MCF 10A (cell line): Measurements from ENCODE around the gene AKAP13. TPM values are rescaled to one million over a fixed set of nuclear protein-coding genes. Genes with fewer than 3 reads are reported as not detected.

Experiments
- BruUV-seq: library from RNA; stranded (reverse); fragments of 400-500 nt; replicated peaks from 2 replicates; lab custom pipeline; 2021; lab: Mats Ljungman, UMichigan
- CTCF ChIA-PET: fragments of 300-600 bp; sonication (Branson Sonifier 250); formaldehyde crosslinking; extraction: SDS; loops from one replicate; lab custom pipeline; 2021; ENCODE audit warnings: antibody characterized with exemption, inconsistent platforms; lab: Yijun Ruan, JAX
- POLR2A ChIA-PET: fragments of 300-600, 350-650 bp; sonication (Branson Sonifier 250); formaldehyde crosslinking; extraction: SDS; loops from one replicate; lab custom pipeline; 2020; ENCODE audit warnings: antibody characterized with exemption, inconsistent platforms; lab: Yijun Ruan, JAX
- DNase-seq: peaks from one replicate; pipeline ENCODE4 v3.0.0-alpha.2; 2018; ENCODE audit not compliant: unreplicated experiment
- H3K27ac Mint-ChIP-seq: one replicate; pipeline ENCODE4 v1.8.0; 2022; ENCODE audit warnings: mild to moderate bottlenecking, low read depth, mixed read lengths; ENCODE audit not compliant: unreplicated experiment
- H3K27me3 Mint-ChIP-seq: one replicate; pipeline ENCODE4 v1.8.0; 2022; ENCODE audit warnings: mixed read lengths; ENCODE audit not compliant: insufficient read depth, unreplicated experiment
- H3K36me3 Mint-ChIP-seq: one replicate; pipeline ENCODE4 v1.8.0; 2022; ENCODE audit warnings: mild to moderate bottlenecking, moderate library complexity, mixed read lengths; ENCODE audit not compliant: insufficient read depth, unreplicated experiment
- H3K4me1 Mint-ChIP-seq: one replicate; pipeline ENCODE4 v1.8.0; 2022; ENCODE audit warnings: mixed read lengths; ENCODE audit not compliant: insufficient read depth, unreplicated experiment
- H3K4me3 Mint-ChIP-seq: one replicate; pipeline ENCODE4 v1.8.0; 2022; ENCODE audit warnings: mild to moderate bottlenecking, moderate library complexity, mixed read lengths; ENCODE audit not compliant: unreplicated experiment
- H3K9me3 Mint-ChIP-seq: one replicate; pipeline ENCODE4 v1.8.0; 2022; ENCODE audit warnings: mixed read lengths; ENCODE audit not compliant: unreplicated experiment
- intact Hi-C: fragments of 100-400 bp; cut with micrococcal nuclease; formaldehyde crosslinking; loops from 2 replicates; pipeline ENCODE4 v1.14.1; 2022
- total RNA-seq: library from RNA; stranded (reverse); gene quantifications from 2 replicates; pipeline ENCODE4 v1.2.3, GENCODE V29; 2022
- TF ChIP-seq, protein P1 (sequence below): fragments of 200-600 bp; IDR thresholded peaks from one replicate; pipeline ENCODE4 v1.8.0; 2022; ENCODE audit warnings: antibody characterized with exemption, mild to moderate bottlenecking; ENCODE audit not compliant: unreplicated experiment

Gene AKAP13
- total RNA-seq, 1 experiment from 2014 or later, result 65.7 TPM

DNA sequence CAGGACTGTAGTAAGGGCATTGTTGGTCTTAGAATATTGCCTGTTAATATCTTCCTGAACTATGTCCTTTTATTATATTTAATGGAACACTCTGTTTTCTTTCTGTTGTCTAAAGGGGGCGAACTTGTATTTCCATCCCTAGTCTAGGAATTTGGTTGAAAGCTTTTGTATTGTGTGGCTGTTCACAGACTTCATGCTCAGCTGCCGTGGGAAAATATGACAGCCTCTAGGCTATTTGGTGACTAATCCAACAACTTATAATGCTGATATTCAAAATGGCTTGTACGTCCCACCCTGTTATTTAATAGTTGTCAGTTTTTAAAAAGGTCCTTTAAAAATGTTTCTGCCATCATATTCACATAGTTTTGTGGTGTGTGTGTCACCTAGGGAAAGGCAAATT is 211.7 kb downstream of the AKAP13 start:
- Mint-ChIP-seq H3K4me1 (peaks cover 25% of the 10 kb centered on the region), H3K9me3 (no peaks in the 10 kb centered on the region), H3K4me3 (no peak overlapping the region), H3K36me3 (peaks cover 57% of the 10 kb centered on the region), H3K27ac (peak overlapping the region; percentile 33), H3K27me3 (no peaks in the 10 kb centered on the region)
- intact Hi-C loops, result loop anchor here (2.0 kb wide), 1 partner anchor 15 kb away; no protein-coding TSS in a partner anchor
- POLR2A ChIA-PET, result interaction anchor here (1.0 to 2.2 kb wide), 4 partner anchors 9 to 38 kb away, joined by 3 to 10 read pairs (median 3); no protein-coding TSS in a partner anchor
- CTCF ChIA-PET, result no interaction called here
- BruUV-seq, result no TSS peak
- TF ChIP-seq, protein P1, sequence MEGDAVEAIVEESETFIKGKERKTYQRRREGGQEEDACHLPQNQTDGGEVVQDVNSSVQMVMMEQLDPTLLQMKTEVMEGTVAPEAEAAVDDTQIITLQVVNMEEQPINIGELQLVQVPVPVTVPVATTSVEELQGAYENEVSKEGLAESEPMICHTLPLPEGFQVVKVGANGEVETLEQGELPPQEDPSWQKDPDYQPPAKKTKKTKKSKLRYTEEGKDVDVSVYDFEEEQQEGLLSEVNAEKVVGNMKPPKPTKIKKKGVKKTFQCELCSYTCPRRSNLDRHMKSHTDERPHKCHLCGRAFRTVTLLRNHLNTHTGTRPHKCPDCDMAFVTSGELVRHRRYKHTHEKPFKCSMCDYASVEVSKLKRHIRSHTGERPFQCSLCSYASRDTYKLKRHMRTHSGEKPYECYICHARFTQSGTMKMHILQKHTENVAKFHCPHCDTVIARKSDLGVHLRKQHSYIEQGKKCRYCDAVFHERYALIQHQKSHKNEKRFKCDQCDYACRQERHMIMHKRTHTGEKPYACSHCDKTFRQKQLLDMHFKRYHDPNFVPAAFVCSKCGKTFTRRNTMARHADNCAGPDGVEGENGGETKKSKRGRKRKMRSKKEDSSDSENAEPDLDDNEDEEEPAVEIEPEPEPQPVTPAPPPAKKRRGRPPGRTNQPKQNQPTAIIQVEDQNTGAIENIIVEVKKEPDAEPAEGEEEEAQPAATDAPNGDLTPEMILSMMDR, result no peak
- peak; percentile 80 for DNase-seq

DNA sequence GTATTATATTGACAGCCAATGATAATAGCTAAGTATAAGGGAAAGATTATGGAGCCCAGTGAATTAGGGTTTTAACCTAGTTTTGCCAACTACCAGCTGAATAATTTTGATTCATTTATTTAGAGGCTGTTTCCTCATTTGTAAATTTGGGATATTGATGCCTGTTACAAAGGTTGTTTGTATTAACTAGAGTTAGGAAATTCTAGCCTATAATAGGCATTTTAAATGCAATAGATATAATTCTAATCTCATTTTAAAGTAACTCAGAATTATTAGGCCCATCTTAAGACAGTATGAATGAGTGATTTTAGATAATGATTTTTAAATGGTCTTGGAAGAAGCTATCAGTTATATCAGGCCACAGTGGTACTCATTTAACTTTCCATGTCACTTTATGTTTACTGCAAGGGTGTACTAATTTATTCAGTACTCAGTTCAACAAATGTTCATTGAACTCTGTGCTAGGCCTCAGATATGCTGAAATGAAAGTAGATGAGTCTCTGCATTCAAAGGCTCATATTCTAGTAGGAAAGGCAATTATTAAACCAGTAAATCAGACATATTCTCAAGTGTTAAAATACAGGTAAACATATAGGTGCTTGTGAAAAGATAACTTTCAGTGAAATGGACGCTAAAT is 213.5 kb downstream of the AKAP13 start:
- Mint-ChIP-seq H3K27me3 (no peaks in the 10 kb centered on the region), H3K4me1 (peaks cover 13% of the 10 kb centered on the region), H3K27ac (no peak overlapping the region), H3K4me3 (no peak overlapping the region), H3K36me3 (peaks cover 57% of the 10 kb centered on the region), H3K9me3 (no peaks in the 10 kb centered on the region)
- intact Hi-C loops, result loop anchor here (2.0 kb wide), 1 partner anchor 13 kb away; no protein-coding TSS in a partner anchor
- ChIA-PET POLR2A (interaction anchor here (1.5 kb wide), 1 partner anchor 12 kb away, joined by 3 read pairs; no protein-coding TSS in a partner anchor), CTCF (interaction anchor here (1.0 kb wide), 1 partner anchor 88 kb away, joined by 3 read pairs; no protein-coding TSS in a partner anchor)
- TF ChIP-seq, protein P1, result no peak
- DNase-seq, result no peak
- no TSS peak for BruUV-seq

DNA sequence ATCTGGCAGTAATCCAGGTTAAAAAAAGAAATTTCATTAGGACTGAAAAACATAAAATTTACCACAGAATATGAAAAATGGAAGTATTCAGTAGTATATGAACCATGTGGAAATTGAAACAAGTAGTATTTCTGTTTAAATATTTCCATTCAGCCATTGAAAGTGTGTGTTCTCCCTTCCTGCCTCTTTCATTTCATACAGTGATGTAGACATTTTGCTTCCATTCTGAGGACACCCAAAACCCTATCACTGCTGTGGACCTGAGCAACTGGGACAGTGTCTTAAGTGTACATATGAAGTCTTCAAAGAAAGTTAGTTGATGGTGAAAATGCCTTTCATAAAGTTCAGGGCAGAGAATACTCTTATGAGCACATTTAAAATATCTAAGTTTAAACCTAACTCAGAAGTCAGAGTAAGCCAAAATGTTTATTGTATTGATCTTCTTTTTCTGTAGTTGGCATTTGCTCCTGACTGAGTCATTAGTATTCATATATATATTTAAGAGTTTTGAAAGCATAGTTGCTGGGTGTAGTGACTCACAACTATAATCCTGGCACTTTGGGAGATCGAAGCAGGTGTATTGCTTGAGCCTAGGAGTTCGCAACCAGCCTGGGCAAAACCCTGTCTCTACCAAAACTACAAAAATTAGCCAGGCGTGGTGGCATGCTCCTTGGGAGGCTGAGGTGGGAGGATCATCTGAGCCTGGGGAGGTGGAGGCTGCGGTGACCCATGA is 215.6 kb downstream of the AKAP13 start:
- no peak overlapping the region for H3K4me3 Mint-ChIP-seq
- TF ChIP-seq, protein P1, result no peak
- peaks cover 10% of the 10 kb centered on the region for H3K4me1 Mint-ChIP-seq
- no TSS peak for BruUV-seq
- DNase-seq, result no peak
- ChIA-PET POLR2A (interaction anchor here (0.7 kb wide), 1 partner anchor 23 kb away, joined by 4 read pairs; no protein-coding TSS in a partner anchor), CTCF (no interaction called here)
- intact Hi-C loops, result no loop called here
- H3K27me3 Mint-ChIP-seq, result no peaks in the 10 kb centered on the region
- no peaks in the 10 kb centered on the region for H3K9me3 Mint-ChIP-seq
- H3K36me3 Mint-ChIP-seq, result peaks cover 45% of the 10 kb centered on the region
- no peak overlapping the region for H3K27ac Mint-ChIP-seq

DNA sequence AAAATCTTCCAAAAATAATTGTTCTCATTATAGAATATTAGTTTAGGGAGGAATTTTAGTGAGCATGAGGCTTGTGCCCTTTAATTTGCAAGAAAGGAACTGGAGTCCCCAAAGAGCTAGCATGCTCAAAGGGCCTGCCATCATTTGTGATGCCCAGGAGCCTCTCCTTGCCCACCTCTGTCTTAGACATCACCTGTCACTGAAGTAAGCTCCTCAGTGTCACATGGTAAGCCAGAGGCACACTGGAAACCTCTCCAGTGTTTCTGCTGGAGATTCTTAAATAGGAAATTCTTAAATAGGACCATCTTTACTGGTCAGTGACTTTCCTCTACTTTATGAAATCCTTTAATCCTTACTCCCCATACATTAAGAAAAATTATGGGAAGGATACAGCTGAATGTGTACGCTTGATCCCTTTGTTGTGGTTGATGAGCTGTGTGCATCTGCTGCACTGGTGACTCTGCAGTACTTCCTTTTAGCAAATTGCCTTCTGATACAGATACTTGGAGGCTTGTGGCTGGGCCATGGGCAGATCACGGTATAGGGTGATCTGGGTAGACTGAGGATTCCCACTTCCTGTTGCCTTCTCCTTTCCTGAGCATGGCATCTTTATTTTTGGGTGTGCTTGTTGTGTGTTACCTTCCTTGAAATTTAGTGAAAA is 216.9 kb downstream of the AKAP13 start:
- Mint-ChIP-seq H3K9me3 (no peaks in the 10 kb centered on the region), H3K36me3 (peaks cover 39% of the 10 kb centered on the region), H3K27ac (no peak overlapping the region), H3K4me3 (no peak overlapping the region), H3K27me3 (no peaks in the 10 kb centered on the region), H3K4me1 (peaks cover 10% of the 10 kb centered on the region)
- ChIA-PET CTCF (interaction anchor here (0.6 to 1.0 kb wide), 2 partner anchors 9 to 301 kb away, joined by 3 read pairs; no protein-coding TSS in a partner anchor), POLR2A (no interaction called here)
- BruUV-seq, result no TSS peak
- TF ChIP-seq, protein P1, result no peak
- intact Hi-C loops, result no loop called here
- DNase-seq, result no peak
